Colonic mucosa (tissue), 4 donors: ENCODE data around the gene LILRB5. TPM values are rescaled to one million over a fixed set of nuclear protein-coding genes. Genes with fewer than 3 reads are reported as not detected.

ENCODE experiments used
- DNase-seq: peaks from one replicate; pipeline ENCODE4 v3.0.0-alpha.2; 2020
- H3K27ac ChIP-seq: fragments of 200-600 bp; one replicate; pipeline ENCODE4 v1.8.0; 2021
- H3K27me3 ChIP-seq: fragments of 200-600 bp; one replicate; pipeline ENCODE4 v1.8.0; 2021
- H3K36me3 ChIP-seq: fragments of 200-600 bp; one replicate; pipeline ENCODE4 v1.8.0; 2021
- H3K4me1 ChIP-seq: fragments of 200-600 bp; one replicate; pipeline ENCODE4 v1.8.0; 2021; ENCODE audit warnings: mild to moderate bottlenecking
- H3K4me3 ChIP-seq: fragments of 200-600 bp; one replicate; pipeline ENCODE4 v1.8.0; 2021
- H3K9ac ChIP-seq, 2 donors: one replicate each; pipeline ENCODE4 v1.7.0; 2013; ENCODE audit warnings: control low read depth in 2 of 2, low read depth in 2 of 2, low read length in 2 of 2
- H3K9me3 ChIP-seq: fragments of 200-600 bp; one replicate; pipeline ENCODE4 v1.8.0; 2021
- CTCF ChIP-seq: fragments of 200-600 bp; IDR thresholded peaks from one replicate; pipeline ENCODE4 v1.8.0; 2022; ENCODE audit warnings: antibody characterized with exemption, mild to moderate bottlenecking
- intact Hi-C: fragments of 100-400 bp; cut with DNase I; formaldehyde crosslinking; loops from one replicate; pipeline ENCODE4 v1.14.1; 2022
- total RNA-seq, 2 donors: library from RNA; stranded (reverse); fragmentation: NEBNext Ultra II Directional in 1 of 2; extraction: Animal tissue kit (Norgen Biotek cat#: 25700) in 1 of 2; gene quantifications; one replicate each; pipeline ENCODE4 v1.2.1, GENCODE V29; 2021
- donor health status: healthy.
- donor health status: DM: no; HTN: no; CAD: no.
- donor health status: DM: no; HTN: no; CAD: no.

Gene LILRB5
- total RNA-seq, 2 donors from 2014 or later, result 2.2 to 8.6 TPM

GRCh38 chr19:54211235-54211634, 45.8 kb downstream of the LILRB5 start:
- Histone ChIP-seq H3K9ac (peak overlapping the region; percentile 7 to 28), H3K27ac (peak overlapping the region; percentile 42), H3K27me3 (no peaks in the 10 kb centered on the region), H3K9me3 (no peaks in the 10 kb centered on the region), H3K36me3 (peaks cover 3% of the 10 kb centered on the region), H3K4me3 (no peak overlapping the region), H3K4me1 (peaks cover 18% of the 10 kb centered on the region)
- intact Hi-C loops, result no loop called here
- TF ChIP-seq CTCF, result no peak
- DNase-seq, result no peak

- DNase-seq, result peak; percentile 97
- no peak overlapping the region for H3K4me3 ChIP-seq
- no peaks in the 10 kb centered on the region for H3K9me3 ChIP-seq
- peaks cover 14% of the 10 kb centered on the region for H3K36me3 ChIP-seq
- H3K9ac ChIP-seq, result peak overlapping the region; percentile 68
- no peak for TF ChIP-seq CTCF
- no peaks in the 10 kb centered on the region for H3K27me3 ChIP-seq
- peak overlapping the region; percentile 72 for H3K27ac ChIP-seq
- peaks cover 23% of the 10 kb centered on the region for H3K4me1 ChIP-seq
- intact Hi-C loops, result no loop called here
Observed at GRCh38 chr19:54209811-54210494, 47.1 kb downstream of the LILRB5 start.

GRCh38 chr19:54209058-54209810, 47.8 kb downstream of the LILRB5 start:
- intact Hi-C loops, result no loop called here
- Histone ChIP-seq H3K27me3 (no peaks in the 10 kb centered on the region), H3K36me3 (peaks cover 15% of the 10 kb centered on the region), H3K4me3 (no peak overlapping the region), H3K9me3 (no peaks in the 10 kb centered on the region), H3K4me1 (peaks cover 24% of the 10 kb centered on the region), H3K27ac (peak overlapping the region; percentile 72), H3K9ac (peak overlapping the region; percentile 68)
- DNase-seq, result no peak
- TF ChIP-seq CTCF, result no peak

GRCh38 chr19:54208784-54209057, 48.4 kb downstream of the LILRB5 start:
- Histone ChIP-seq H3K27ac (peak overlapping the region; percentile 72), H3K36me3 (peaks cover 15% of the 10 kb centered on the region), H3K4me3 (no peak overlapping the region), H3K4me1 (peaks cover 24% of the 10 kb centered on the region), H3K27me3 (no peaks in the 10 kb centered on the region), H3K9me3 (no peaks in the 10 kb centered on the region), H3K9ac (peak overlapping the region in 1 of 2 donors; percentile 68)
- DNase-seq, result no peak
- no peak for TF ChIP-seq CTCF
- intact Hi-C loops, result no loop called here

GRCh38 chr19:54207983-54208783, 48.9 kb downstream of the LILRB5 start:
- H3K9me3 ChIP-seq, result no peaks in the 10 kb centered on the region
- intact Hi-C loops, result no loop called here
- H3K9ac ChIP-seq, result peak overlapping the region; percentile 24 to 68
- H3K4me1 ChIP-seq, result peaks cover 26% of the 10 kb centered on the region
- TF ChIP-seq CTCF, result no peak
- peak overlapping the region; percentile 72 for H3K27ac ChIP-seq
- no peaks in the 10 kb centered on the region for H3K27me3 ChIP-seq
- H3K4me3 ChIP-seq, result no peak overlapping the region
- H3K36me3 ChIP-seq, result peaks cover 15% of the 10 kb centered on the region
- peak; percentile 56 for DNase-seq
